Vagina (tissue), 2 donors: ENCODE results near the gene KRT16. TPM values are rescaled to one million over a fixed set of nuclear protein-coding genes. Genes with fewer than 3 reads are reported as not detected.

Experiments used
- DNase-seq, 2 donors: peaks; one replicate each; pipeline ENCODE4 v3.0.0-alpha.2; 2017; ENCODE audit errors: extremely low spot score in 2 of 2
- H3K27ac ChIP-seq: fragments of 200-600 bp; sonication (generic); one replicate; pipeline ENCODE4 v1.5.1; 2019
- H3K27me3 ChIP-seq: fragments of 200-600 bp; sonication (generic); one replicate; pipeline ENCODE4 v1.5.1; 2019
- H3K36me3 ChIP-seq, 2 donors: fragments of 200-600 bp; sonication (generic); one replicate each; pipeline ENCODE4 v1.5.1; 2017 to 2019
- H3K4me1 ChIP-seq: fragments of 200-600 bp; sonication (generic); one replicate; pipeline ENCODE4 v1.5.1; 2019
- H3K4me3 ChIP-seq, 2 donors: fragments of 200-600 bp; sonication (generic); 1 replicate in 1 of 2; 2 replicates in 1 of 2; pipeline ENCODE4 v1.5.1; 2016 to 2019
- H3K9me3 ChIP-seq: fragments of 200-600 bp; sonication (generic); one replicate; pipeline ENCODE4 v1.5.1; 2019
- CTCF ChIP-seq, 3 experiments: fragments of 450-650 bp in 2 of 3; fragments of 200-600 bp in 1 of 3; sonication (generic) in 1 of 3; IDR thresholded peaks; one replicate each; pipeline ENCODE4 v1.5.1; 2017 to 2019; ENCODE audit warnings: antibody characterized with exemption in 3 of 3, mild to moderate bottlenecking in 2 of 3, moderate library complexity in 2 of 3
- POLR2A ChIP-seq, 2 donors: fragments of 450-650 bp; IDR thresholded peaks; one replicate each; pipeline ENCODE4 v1.6.1; 2017; ENCODE audit warnings: antibody characterized with exemption in 2 of 2, mild to moderate bottlenecking in 2 of 2, moderate library complexity in 2 of 2
- POLR2AphosphoS5 ChIP-seq, 2 donors: sonication (generic); formaldehyde crosslinking; IDR thresholded peaks; one replicate each; pipeline ENCODE4 v1.9.0; 2017; ENCODE audit warnings: antibody characterized with exemption in 2 of 2, mild to moderate bottlenecking in 2 of 2, low read depth in 1 of 2; ENCODE audit not compliant: insufficient read depth in 1 of 2
- intact Hi-C: fragments of 100-400 bp; cut with DNase I; formaldehyde crosslinking; loops from one replicate; pipeline ENCODE4 v1.15.1; 2023
- total RNA-seq: library from RNA; depleted of rRNA; stranded (reverse); fragments of >200 nt; gene quantifications from one replicate; pipeline ENCODE4 v1.2.3, GENCODE V29; 2016

The KRT16 gene
- total RNA-seq, 1 donor from 2014 or later, result 872 TPM

- Histone ChIP-seq H3K4me1 (no peaks in the 10 kb centered on the region), H3K9me3 (no peaks in the 10 kb centered on the region), H3K4me3 (no peak overlapping the region), H3K36me3 (no peaks in the 10 kb centered on the region), H3K27ac (no peak overlapping the region), H3K27me3 (no peaks in the 10 kb centered on the region)
- intact Hi-C loops, result no loop called here
- DNase-seq, result no peak
- TF ChIP-seq POLR2A (IDR thresholded peaks at IDR 0.05) (no peak), POLR2AphosphoS5 (IDR thresholded peaks at IDR 0.05; ENCODE audit: insufficient read depth in 1 of 2, low read depth in 1 of 2) (no peak), CTCF (IDR thresholded peaks at IDR 0.05) (no peak)
These were observed 51.0 kb downstream of the KRT16 start for GRCh38 chr17:41561554-41561953.

Other genes starting within 250 kb of the KRT16 start
- gene KRT33B, start 243.0 kb downstream of the KRT16 start, total RNA-seq, result not detected
- 0.74 TPM for gene KRT34, start 230.5 kb downstream of the KRT16 start, total RNA-seq
- not detected for gene KRT31, start 215.2 kb downstream of the KRT16 start, total RNA-seq
- gene KRT37, start 188.2 kb downstream of the KRT16 start, total RNA-seq, result not detected
- not detected for gene KRT38, start 171.8 kb downstream of the KRT16 start, total RNA-seq
- gene KRT32, start 145.4 kb downstream of the KRT16 start, total RNA-seq, result not detected
- gene KRT35, start 131.6 kb downstream of the KRT16 start, total RNA-seq, result not detected
- not detected for gene KRT36, start 122.9 kb downstream of the KRT16 start, total RNA-seq
- gene KRT13, start 107.2 kb downstream of the KRT16 start, total RNA-seq, result 10,968 TPM
- 931 TPM for gene KRT15, start 93.9 kb downstream of the KRT16 start, total RNA-seq
- gene KRT19, start 84.5 kb downstream of the KRT16 start, total RNA-seq, result 198 TPM
- gene KRT9, start 40.7 kb downstream of the KRT16 start, total RNA-seq, result not detected
- 1,546 TPM for gene KRT14, start 25.9 kb downstream of the KRT16 start, total RNA-seq
- gene KRT17, start 11.8 kb upstream of the KRT16 start, total RNA-seq, result 165 TPM
- gene EIF1, start 76.1 kb upstream of the KRT16 start, total RNA-seq, result 204 TPM
- gene GAST, start 99.6 kb upstream of the KRT16 start, total RNA-seq, result not detected
- 1.2 TPM for gene HAP1, start 121.9 kb upstream of the KRT16 start, total RNA-seq
- 589 TPM for gene JUP, start 173.9 kb upstream of the KRT16 start, total RNA-seq
- gene P3H4, start 199.2 kb upstream of the KRT16 start, total RNA-seq, result 11.5 TPM
- gene FKBP10, start 200.2 kb upstream of the KRT16 start, total RNA-seq, result 53.5 TPM
- gene NT5C3B, start 223.5 kb upstream of the KRT16 start, total RNA-seq, result 71.5 TPM
- not detected for gene KLHL10, start 225.1 kb upstream of the KRT16 start, total RNA-seq